BLaER1 treated with 17β-estradiol and CSF1 and Interleukin-3, amounts not matched to agents 10 nM and 100 nM (cell line): ENCODE results near the gene FLAD1.

Experiments
- H3K27ac ChIP-seq, 11 experiments: shearing (Covaris generic); formaldehyde crosslinking; 2 replicates each; pipeline ENCODE4 v1.8.1; 2022
- H3K27me3 ChIP-seq, 11 experiments: shearing (Covaris generic); formaldehyde crosslinking; 2 replicates each; pipeline ENCODE4 v1.8.1; 2022
- H3K36me3 ChIP-seq, 11 experiments: shearing (Covaris generic); formaldehyde crosslinking; 2 replicates each; pipeline ENCODE4 v1.8.1; 2022
- H3K4me1 ChIP-seq, 10 experiments: shearing (Covaris generic); formaldehyde crosslinking; 2 replicates each; pipeline ENCODE4 v1.8.1; 2022
- H3K4me2 ChIP-seq, 11 experiments: shearing (Covaris generic); formaldehyde crosslinking; 2 replicates each; pipeline ENCODE4 v1.8.1; 2022
- H3K4me3 ChIP-seq, 10 experiments: shearing (Covaris generic); formaldehyde crosslinking; 2 replicates each; pipeline ENCODE4 v1.8.1; 2022
- H3K9ac ChIP-seq, 11 experiments: shearing (Covaris generic); formaldehyde crosslinking; 2 replicates each; pipeline ENCODE4 v1.8.1; 2022
- H3K9me3 ChIP-seq, 11 experiments: shearing (Covaris generic); formaldehyde crosslinking; replicated peaks in 1 of 11; 2 replicates each; pipeline ENCODE4 v1.8.1; 2022
- H4K20me1 ChIP-seq, 11 experiments: shearing (Covaris generic); formaldehyde crosslinking; 2 replicates each; pipeline ENCODE4 v1.8.1; 2022
- Cebpa-rat ChIP-seq, 11 experiments: shearing (Covaris generic); IDR thresholded peaks; 2 replicates each; pipeline ENCODE4 v1.8.1; 2022

FLAD1 gene

GRCh38 chr1:154982897-154983648 is at the start of gene FLAD1:
Gene FLAD1 (plus strand): TSS chr1:154983344. CDS start chr1:154983695, 351 bp downstream.
- peaks cover 14 to 70% (median 54%) of the 10 kb centered on the region in 11 experiments for H3K36me3 ChIP-seq
- no peaks in the 10 kb centered on the region for H3K27me3 ChIP-seq
- peak within 1 kb of the TSS; percentile 76 to 91 (median 87) for H3K9ac ChIP-seq
- no peak for TF ChIP-seq Cebpa-rat (IDR thresholded peaks at IDR 0.05)
- peak within 1 kb of the TSS; percentile 49 to 84 (median 80); a peak in 21 of 22 replicates for H3K27ac ChIP-seq
- H3K4me3 ChIP-seq, result peak within 1 kb of the TSS; percentile 73 to 91 (median 84)
- peak within 1 kb of the TSS; percentile 88 to 100 (median 97) for H3K4me2 ChIP-seq
- no peaks in the 10 kb centered on the region for H3K9me3 ChIP-seq
- H3K4me1 ChIP-seq, result peaks cover 34 to 55% (median 42%) of the 10 kb centered on the region in 10 experiments
- peaks cover 0 to 19% (median 12%) of the 10 kb centered on the region in 11 experiments; a peak in 14 of 22 replicates for H4K20me1 ChIP-seq

GRCh38 chr1:154934358-154934948 is 48.7 kb upstream of the FLAD1 start:
- no peak overlapping the region for H3K9ac ChIP-seq
- H3K4me2 ChIP-seq, result no peak overlapping the region; a peak in 1 of 22 replicates

GRCh38 chr1:154935749-154936554 is 47.2 kb upstream of the FLAD1 start:
- TF ChIP-seq Cebpa-rat (IDR thresholded peaks at IDR 0.05), result no peak
- H3K27ac ChIP-seq, result peak overlapping the region; percentile 96 to 100 (median 99)
- H3K36me3 ChIP-seq, result peaks cover 0 to 15% (median 7%) of the 10 kb centered on the region in 11 experiments; a peak in 13 of 22 replicates
- peak overlapping the region; percentile 92 to 100 (median 97) for H3K9ac ChIP-seq
- no peaks in the 10 kb centered on the region for H3K9me3 ChIP-seq
- H3K4me2 ChIP-seq, result peak overlapping the region; percentile 86 to 98 (median 93)
- H3K27me3 ChIP-seq, result no peaks in the 10 kb centered on the region
- peak overlapping the region; percentile 64 to 76 (median 70) for H3K4me3 ChIP-seq
- no peaks in the 10 kb centered on the region for H4K20me1 ChIP-seq
- H3K4me1 ChIP-seq, result peaks cover 44 to 59% (median 49%) of the 10 kb centered on the region in 10 experiments

More at GRCh38 chr1:154934358-154934948, 48.7 kb upstream of the FLAD1 start:
- Histone ChIP-seq H3K4me1 (peaks cover 29 to 45% (median 34%) of the 10 kb centered on the region in 10 experiments), H3K9me3 (no peaks in the 10 kb centered on the region), H3K4me3 (no peak overlapping the region), H3K27ac (no peak overlapping the region), H3K36me3 (peaks cover 4 to 27% (median 16%) of the 10 kb centered on the region in 11 experiments; a peak in 18 of 22 replicates), H3K27me3 (no peaks in the 10 kb centered on the region), H4K20me1 (no peaks in the 10 kb centered on the region)
- no peak for TF ChIP-seq Cebpa-rat (IDR thresholded peaks at IDR 0.05)

- Histone ChIP-seq H3K4me2 (peak within 1 kb of the TSS; percentile 86 to 98 (median 93)), H3K4me1 (peaks cover 50 to 59% (median 56%) of the 10 kb centered on the region in 10 experiments), H3K27ac (peak within 1 kb of the TSS; percentile 96 to 100 (median 99)), H3K4me3 (peak within 1 kb of the TSS; percentile 64 to 76 (median 70)), H3K27me3 (no peaks in the 10 kb centered on the region), H3K9ac (peak within 1 kb of the TSS; percentile 92 to 100 (median 97)), H4K20me1 (no peaks in the 10 kb centered on the region), H3K36me3 (peaks cover 0 to 9% (median 6%) of the 10 kb centered on the region in 11 experiments; a peak in 11 of 22 replicates), H3K9me3 (no peaks in the 10 kb centered on the region)
- TF ChIP-seq Cebpa-rat (IDR thresholded peaks at IDR 0.05), result no peak
Measured at GRCh38 chr1:154936555-154937084, 46.5 kb upstream of the FLAD1 start, which contains the start of gene PMVK. Gene PMVK (minus strand): TSS chr1:154936719. CDS start chr1:154936685, 34 bp downstream.

GRCh38 chr1:154937085-154937987 is 45.8 kb upstream of the FLAD1 start:
- Histone ChIP-seq H4K20me1 (no peaks in the 10 kb centered on the region), H3K9ac (peak overlapping the region; percentile 92 to 100 (median 97)), H3K27ac (peak overlapping the region; percentile 96 to 100 (median 99)), H3K4me2 (peak overlapping the region; percentile 86 to 98 (median 93)), H3K4me1 (peaks cover 57 to 66% (median 62%) of the 10 kb centered on the region in 10 experiments), H3K36me3 (peaks cover 0 to 3% (median 0%) of the 10 kb centered on the region in 11 experiments; a peak in 4 of 22 replicates), H3K9me3 (no peaks in the 10 kb centered on the region), H3K4me3 (peak overlapping the region; percentile 64 to 76 (median 70)), H3K27me3 (no peaks in the 10 kb centered on the region)
- TF ChIP-seq Cebpa-rat (IDR thresholded peaks at IDR 0.05), result no peak

GRCh38 chr1:154937988-154938386 is 45.2 kb upstream of the FLAD1 start:
- Histone ChIP-seq H3K9me3 (no peaks in the 10 kb centered on the region), H3K4me2 (peak overlapping the region; percentile 86 to 98 (median 93)), H3K27ac (peak overlapping the region; percentile 96 to 100 (median 99)), H3K4me3 (peak overlapping the region; percentile 64 to 76 (median 70); a peak in 19 of 20 replicates), H3K9ac (peak overlapping the region; percentile 92 to 100 (median 97)), H3K4me1 (peaks cover 64 to 73% (median 69%) of the 10 kb centered on the region in 10 experiments), H3K27me3 (no peaks in the 10 kb centered on the region), H4K20me1 (no peaks in the 10 kb centered on the region), H3K36me3 (no peaks in the 10 kb centered on the region)
- no peak for TF ChIP-seq Cebpa-rat (IDR thresholded peaks at IDR 0.05)

- H3K27ac ChIP-seq, result peak overlapping the region; percentile 96 to 100 (median 99); a peak in 14 of 22 replicates
Measured at GRCh38 chr1:154938604-154939399, 44.3 kb upstream of the FLAD1 start.

More at GRCh38 chr1:154938604-154939399, 44.3 kb upstream of the FLAD1 start:
- TF ChIP-seq Cebpa-rat (IDR thresholded peaks at IDR 0.05), result no peak
- Histone ChIP-seq H3K4me2 (peak overlapping the region; percentile 86 to 98 (median 93)), H4K20me1 (no peaks in the 10 kb centered on the region), H3K36me3 (no peaks in the 10 kb centered on the region), H3K4me1 (peaks cover 72 to 81% (median 77%) of the 10 kb centered on the region in 10 experiments), H3K4me3 (no peak overlapping the region), H3K9ac (peak overlapping the region in 7 of 11 experiments; percentile 92 to 100 (median 96); a peak in 8 of 22 replicates), H3K27me3 (no peaks in the 10 kb centered on the region), H3K9me3 (no peaks in the 10 kb centered on the region)
